Esophagus mucosa (tissue), 1 donor: ENCODE results near the gene KLF7. TPM values are rescaled to one million over a fixed set of nuclear protein-coding genes. Genes with fewer than 3 reads are reported as not detected.
A peak's percentile ranks its signal among the peaks of the same experiment; 100 is the strongest.

Source experiments
- ATAC-seq: fragments of 200-7000 bp; cut with Tn5 transposase; one replicate; pipeline ENCODE4 v1.9.1; 2020
- total RNA-seq: library from RNA; stranded (reverse); gene quantifications from one replicate; pipeline ENCODE4 v1.2.4, GENCODE V29; 2023
- donor health status: DM: yes; HTN: yes; CAD: no.

Gene KLF7
- total RNA-seq, 1 donor from 2014 or later, result 20.1 TPM

GRCh38 chr2:207166349-207167098, 776 bp upstream of the KLF7 start:
- peak; percentile 75 for ATAC-seq

- ATAC-seq, result peak; percentile 95
These were observed 246 bp upstream of the KLF7 start for GRCh38 chr2:207166039-207166348.

GRCh38 chr2:207164006-207164831, 1.5 kb downstream of the KLF7 start:
- no peak for ATAC-seq

- ATAC-seq, result no peak
These were observed 2.1 kb downstream of the KLF7 start for GRCh38 chr2:207163756-207164005.

GRCh38 chr2:207163053-207163755, 2.5 kb downstream of the KLF7 start:
- ATAC-seq, result peak; percentile 71

- ATAC-seq, result no peak
These were observed 3.4 kb downstream of the KLF7 start for GRCh38 chr2:207162316-207162715.

GRCh38 chr2:207161247-207162123, 4.3 kb downstream of the KLF7 start:
- ATAC-seq, result no peak

GRCh38 chr2:207160115-207160514, 5.6 kb downstream of the KLF7 start:
- no peak for ATAC-seq

GRCh38 chr2:207159002-207159401, 6.7 kb downstream of the KLF7 start:
- ATAC-seq, result no peak

GRCh38 chr2:207157731-207158130, 8.0 kb downstream of the KLF7 start:
- no peak for ATAC-seq

GRCh38 chr2:207157162-207157481, 8.6 kb downstream of the KLF7 start:
- ATAC-seq, result no peak

- ATAC-seq, result no peak
These were observed 9.1 kb downstream of the KLF7 start for GRCh38 chr2:207156451-207157161.

- ATAC-seq, result no peak
These were observed 10.0 kb downstream of the KLF7 start for GRCh38 chr2:207155516-207156444.

- ATAC-seq, result no peak
These were observed 10.9 kb downstream of the KLF7 start for GRCh38 chr2:207154556-207155510.

GRCh38 chr2:207153266-207153975, 12.3 kb downstream of the KLF7 start:
- ATAC-seq, result no peak

GRCh38 chr2:207151048-207151447, 14.7 kb downstream of the KLF7 start:
- ATAC-seq, result no peak

GRCh38 chr2:207150284-207150683, 15.5 kb downstream of the KLF7 start:
- no peak for ATAC-seq

GRCh38 chr2:207149249-207150213, 16.2 kb downstream of the KLF7 start:
- ATAC-seq, result peak; percentile 15
